GM12878 (cell line): Measurements from ENCODE around the gene MRPS5. TPM values are rescaled to one million over a fixed set of nuclear protein-coding genes. Genes with fewer than 3 reads are reported as not detected.
A peak's percentile ranks its signal among the peaks of the same experiment; 100 is the strongest.

Experiments
- BACH1 ChIP-seq: fragments of 450-650 bp; IDR thresholded peaks from 2 replicates; pipeline ENCODE4 v1.6.1; 2017; ENCODE audit warnings: mild to moderate bottlenecking, borderline replicate concordance
- BRCA1 ChIP-seq: IDR thresholded peaks from 2 replicates; pipeline ENCODE4 v1.6.1; 2011; ENCODE audit warnings: low read depth, low read length, improper control_type of control experiment
- CBX3 ChIP-seq: fragments of 200-600 bp; sonication (generic); IDR thresholded peaks from 2 replicates; pipeline ENCODE4 v1.6.1; 2016; ENCODE audit warnings: low read depth, borderline replicate concordance
- ETV6 ChIP-seq, 2 experiments: fragments of 450-650 bp in 1 of 2; IDR thresholded peaks in 1 of 2; conservative IDR thresholded peaks in 1 of 2; 2 replicates each; pipeline ENCODE4 v1.6.1; 2014; ENCODE audit warnings: antibody characterized with exemption in 1 of 2, borderline replicate concordance in 1 of 2, low read depth in 1 of 2, mild to moderate bottlenecking in 1 of 2, moderate library complexity in 1 of 2
- FOXK2 ChIP-seq: fragments of 450-650 bp; IDR thresholded peaks from 2 replicates; pipeline ENCODE4 v1.6.1; 2017; ENCODE audit warnings: mild to moderate bottlenecking, moderate library complexity
- IKZF1 ChIP-seq: fragments of 450-650 bp; conservative IDR thresholded peaks from 2 replicates; pipeline ENCODE4 v1.6.1; 2017; ENCODE audit warnings: antibody characterized with exemption, mild to moderate bottlenecking
- JUND ChIP-seq: IDR thresholded peaks from 2 replicates; pipeline ENCODE4 v1.6.1; 2012; ENCODE audit warnings: low read depth, mild to moderate bottlenecking, low read length, improper control_type of control experiment, moderate library complexity
- MXI1 ChIP-seq: fragments of 150-350 bp; IDR thresholded peaks from 2 replicates; pipeline ENCODE4 v1.6.1; 2011; ENCODE audit warnings: low read depth, mild to moderate bottlenecking, inconsistent platforms, low read length, improper control_type of control experiment
- NBN ChIP-seq: fragments of 450-650 bp; IDR thresholded peaks from 2 replicates; pipeline ENCODE4 v1.6.1; 2016
- NFYB ChIP-seq: IDR thresholded peaks from 2 replicates; pipeline ENCODE4 v1.6.1; 2011; ENCODE audit warnings: low read depth, mild to moderate bottlenecking, low read length, improper control_type of control experiment, moderate library complexity; ENCODE audit not compliant: insufficient read depth
- NR2F1 ChIP-seq: fragments of 450-650 bp; conservative IDR thresholded peaks from 2 replicates; pipeline ENCODE4 v1.6.1; 2017; ENCODE audit warnings: mild to moderate bottlenecking
- POLR2AphosphoS2 ChIP-seq: IDR thresholded peaks from 2 replicates; pipeline ENCODE4 v1.6.1; 2011; ENCODE audit warnings: low read depth, mild to moderate bottlenecking, low read length, improper control_type of control experiment, moderate library complexity
- POU2F2 ChIP-seq: IDR thresholded peaks from 3 replicates; pipeline ENCODE4 v1.6.1; 2011; ENCODE audit warnings: low read depth, mild to moderate bottlenecking, low read length, borderline replicate concordance
- RAD51 ChIP-seq: fragments of 450-650 bp; IDR thresholded peaks from 2 replicates; pipeline ENCODE4 v1.6.1; 2016; ENCODE audit warnings: moderate library complexity, mild to moderate bottlenecking, inconsistent platforms
- RUNX3 ChIP-seq: IDR thresholded peaks from 2 replicates; pipeline ENCODE4 v1.6.1; 2012; ENCODE audit warnings: low read length, inconsistent platforms
- SRF ChIP-seq, 2 experiments: IDR thresholded peaks; 2 replicates each; pipeline ENCODE4 v1.6.1; 2011; ENCODE audit warnings: low read depth in 2 of 2, low read length in 2 of 2, mild to moderate bottlenecking in 1 of 2, moderate library complexity in 1 of 2
- SUPT20H ChIP-seq: IDR thresholded peaks from 2 replicates; pipeline ENCODE4 v1.6.1; 2011; ENCODE audit warnings: low read depth, mild to moderate bottlenecking, low read length, moderate library complexity, borderline replicate concordance; ENCODE audit not compliant: control insufficient read depth
- ZNF217 ChIP-seq: fragments of 450-650 bp; IDR thresholded peaks from 2 replicates; pipeline ENCODE4 v1.6.1; 2017; ENCODE audit warnings: antibody characterized with exemption, mild to moderate bottlenecking
- polyA plus RNA-seq, 11 experiments: library from polyadenylated mRNA; depleted of rRNA in 4 of 11; unstranded in 6 of 11; stranded (reverse) in 5 of 11; fragments of >200 nt; fragmentation: Nextera tagmentation in 4 of 11; fragmentation: Illumina TruSeq in 1 of 11; extraction: Ambion mirVana in 4 of 11; extraction: Trizol in 1 of 11; gene quantifications; 1 replicate in 1 of 11; 2 replicates in 10 of 11; pipeline versions ENCODE4 v1.2.1 to v1.2.3, GENCODE V29; 2011 to 2016; ENCODE audit warnings: inconsistent platforms in 2 of 11, missing spikeins in 2 of 11, low read depth in 1 of 11
- total RNA-seq, 4 experiments: library from RNA; depleted of rRNA in 3 of 4; stranded (reverse); fragments of >200 nt in 3 of 4; fragmentation: Illumina TruSeq in 1 of 4; extraction: Trizol in 1 of 4; gene quantifications; 2 replicates each; pipeline versions ENCODE4 v1.2.1 to v1.2.3, GENCODE V29; 2013 to 2021
- TF ChIP-seq, protein P1 (sequence below): fragments of 450-650 bp; IDR thresholded peaks from 2 replicates; pipeline ENCODE4 v1.6.1; 2016; ENCODE audit warnings: mild to moderate bottlenecking, moderate library complexity, borderline replicate concordance
- TF ChIP-seq, protein P2 (sequence below): fragments of 450-650 bp; conservative IDR thresholded peaks from 2 replicates; pipeline ENCODE4 v1.6.1; 2017; ENCODE audit warnings: mild to moderate bottlenecking, moderate library complexity
- TF ChIP-seq, protein P3 (sequence below): IDR thresholded peaks from 2 replicates; pipeline ENCODE4 v1.6.1; 2012; ENCODE audit warnings: low read depth, low read length, improper control_type of control experiment

Gene MRPS5
- total and polyA plus RNA-seq, 10 of the 15 experiments (the other 5 are each of a cell fraction or from before 2014, with no cell fraction given) = 54.8 to 93.0 (median 76.3) TPM

DNA sequence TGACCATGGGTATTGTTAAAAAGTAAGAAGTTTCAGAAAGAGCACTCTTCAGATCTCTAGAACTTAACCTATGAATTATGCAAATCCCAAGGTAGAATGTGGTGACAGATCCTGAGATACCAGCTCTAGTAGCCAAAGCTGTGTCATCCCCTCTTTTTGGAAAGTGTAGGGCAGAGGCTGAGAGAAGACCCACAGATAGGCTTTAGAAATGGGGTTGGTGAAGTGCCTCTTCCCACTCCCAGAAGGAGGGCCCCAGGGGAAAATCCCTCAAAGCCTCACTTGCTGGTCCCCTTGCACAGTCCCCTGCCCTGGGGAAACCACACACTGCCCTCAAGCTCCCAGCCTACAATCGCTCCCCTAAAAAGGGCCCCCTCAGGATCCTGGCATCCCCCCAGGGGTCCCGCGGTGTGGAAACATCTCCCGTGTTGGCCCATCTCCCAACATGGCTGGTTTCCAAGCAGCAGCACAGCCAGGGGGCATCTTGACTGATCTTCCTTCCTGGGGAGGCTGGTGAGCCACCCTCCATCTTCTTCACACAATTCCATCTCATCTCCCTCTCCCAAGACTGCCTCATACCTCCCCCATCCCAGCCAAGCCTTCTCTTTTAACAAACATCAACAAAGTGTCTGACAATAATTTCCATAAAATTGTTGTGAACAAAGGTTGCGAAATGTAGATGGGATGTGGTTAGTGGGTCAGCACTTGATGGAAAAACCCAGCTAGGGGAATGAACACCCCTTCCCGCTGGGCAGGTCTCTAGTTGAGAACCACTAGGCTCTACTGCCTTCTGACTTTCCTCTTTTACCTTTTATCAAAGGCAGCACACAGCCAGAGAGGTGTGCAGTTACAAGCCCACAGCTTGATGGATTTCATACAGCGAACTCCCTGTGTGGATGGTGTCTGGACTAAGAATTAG, 71.0 kb downstream of the MRPS5 start (continued):
- TF ChIP-seq, protein P1, sequence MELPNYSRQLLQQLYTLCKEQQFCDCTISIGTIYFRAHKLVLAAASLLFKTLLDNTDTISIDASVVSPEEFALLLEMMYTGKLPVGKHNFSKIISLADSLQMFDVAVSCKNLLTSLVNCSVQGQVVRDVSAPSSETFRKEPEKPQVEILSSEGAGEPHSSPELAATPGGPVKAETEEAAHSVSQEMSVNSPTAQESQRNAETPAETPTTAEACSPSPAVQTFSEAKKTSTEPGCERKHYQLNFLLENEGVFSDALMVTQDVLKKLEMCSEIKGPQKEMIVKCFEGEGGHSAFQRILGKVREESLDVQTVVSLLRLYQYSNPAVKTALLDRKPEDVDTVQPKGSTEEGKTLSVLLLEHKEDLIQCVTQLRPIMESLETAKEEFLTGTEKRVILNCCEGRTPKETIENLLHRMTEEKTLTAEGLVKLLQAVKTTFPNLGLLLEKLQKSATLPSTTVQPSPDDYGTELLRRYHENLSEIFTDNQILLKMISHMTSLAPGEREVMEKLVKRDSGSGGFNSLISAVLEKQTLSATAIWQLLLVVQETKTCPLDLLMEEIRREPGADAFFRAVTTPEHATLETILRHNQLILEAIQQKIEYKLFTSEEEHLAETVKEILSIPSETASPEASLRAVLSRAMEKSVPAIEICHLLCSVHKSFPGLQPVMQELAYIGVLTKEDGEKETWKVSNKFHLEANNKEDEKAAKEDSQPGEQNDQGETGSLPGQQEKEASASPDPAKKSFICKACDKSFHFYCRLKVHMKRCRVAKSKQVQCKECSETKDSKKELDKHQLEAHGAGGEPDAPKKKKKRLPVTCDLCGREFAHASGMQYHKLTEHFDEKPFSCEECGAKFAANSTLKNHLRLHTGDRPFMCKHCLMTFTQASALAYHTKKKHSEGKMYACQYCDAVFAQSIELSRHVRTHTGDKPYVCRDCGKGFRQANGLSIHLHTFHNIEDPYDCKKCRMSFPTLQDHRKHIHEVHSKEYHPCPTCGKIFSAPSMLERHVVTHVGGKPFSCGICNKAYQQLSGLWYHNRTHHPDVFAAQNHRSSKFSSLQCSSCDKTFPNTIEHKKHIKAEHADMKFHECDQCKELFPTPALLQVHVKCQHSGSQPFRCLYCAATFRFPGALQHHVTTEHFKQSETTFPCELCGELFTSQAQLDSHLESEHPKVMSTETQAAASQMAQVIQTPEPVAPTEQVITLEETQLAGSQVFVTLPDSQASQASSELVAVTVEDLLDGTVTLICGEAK = no peak
- TF ChIP-seq, protein P2, sequence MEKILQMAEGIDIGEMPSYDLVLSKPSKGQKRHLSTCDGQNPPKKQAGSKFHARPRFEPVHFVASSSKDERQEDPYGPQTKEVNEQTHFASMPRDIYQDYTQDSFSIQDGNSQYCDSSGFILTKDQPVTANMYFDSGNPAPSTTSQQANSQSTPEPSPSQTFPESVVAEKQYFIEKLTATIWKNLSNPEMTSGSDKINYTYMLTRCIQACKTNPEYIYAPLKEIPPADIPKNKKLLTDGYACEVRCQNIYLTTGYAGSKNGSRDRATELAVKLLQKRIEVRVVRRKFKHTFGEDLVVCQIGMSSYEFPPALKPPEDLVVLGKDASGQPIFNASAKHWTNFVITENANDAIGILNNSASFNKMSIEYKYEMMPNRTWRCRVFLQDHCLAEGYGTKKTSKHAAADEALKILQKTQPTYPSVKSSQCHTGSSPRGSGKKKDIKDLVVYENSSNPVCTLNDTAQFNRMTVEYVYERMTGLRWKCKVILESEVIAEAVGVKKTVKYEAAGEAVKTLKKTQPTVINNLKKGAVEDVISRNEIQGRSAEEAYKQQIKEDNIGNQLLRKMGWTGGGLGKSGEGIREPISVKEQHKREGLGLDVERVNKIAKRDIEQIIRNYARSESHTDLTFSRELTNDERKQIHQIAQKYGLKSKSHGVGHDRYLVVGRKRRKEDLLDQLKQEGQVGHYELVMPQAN = no peak
- peak; percentile 81; the same call in 2 of the 3 replicates for TF ChIP-seq POU2F2
- TF ChIP-seq SUPT20H = no peak
- no peak for TF ChIP-seq NFYB
- TF ChIP-seq BRCA1 = no peak
- TF ChIP-seq IKZF1 = 0 out of 2 replicates have a peak, but pooled peaks have one; percentile 36
- no peak for TF ChIP-seq FOXK2
- TF ChIP-seq, protein P3, sequence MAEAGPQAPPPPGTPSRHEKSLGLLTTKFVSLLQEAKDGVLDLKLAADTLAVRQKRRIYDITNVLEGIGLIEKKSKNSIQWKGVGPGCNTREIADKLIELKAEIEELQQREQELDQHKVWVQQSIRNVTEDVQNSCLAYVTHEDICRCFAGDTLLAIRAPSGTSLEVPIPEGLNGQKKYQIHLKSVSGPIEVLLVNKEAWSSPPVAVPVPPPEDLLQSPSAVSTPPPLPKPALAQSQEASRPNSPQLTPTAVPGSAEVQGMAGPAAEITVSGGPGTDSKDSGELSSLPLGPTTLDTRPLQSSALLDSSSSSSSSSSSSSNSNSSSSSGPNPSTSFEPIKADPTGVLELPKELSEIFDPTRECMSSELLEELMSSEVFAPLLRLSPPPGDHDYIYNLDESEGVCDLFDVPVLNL = no peak
- TF ChIP-seq MXI1 = no peak
- no peak for TF ChIP-seq NBN
- TF ChIP-seq SRF (IDR thresholded peaks at IDR 0.05; ENCODE audit: low read depth in 2 of 2, low read length in 2 of 2) = no peak
- no peak for TF ChIP-seq BACH1
- no peak for TF ChIP-seq CBX3
- TF ChIP-seq RAD51 = no peak
- 0 out of 2 replicates have a peak, but pooled peaks have one; percentile 16 for TF ChIP-seq NR2F1
- TF ChIP-seq JUND = no peak
- no peak for TF ChIP-seq ETV6 (conservative IDR thresholded peaks at IDR 0.05 in 1 of 2, IDR thresholded peaks at IDR 0.05 in 1 of 2; ENCODE audit: borderline replicate concordance in 1 of 2, low read depth in 1 of 2)
- TF ChIP-seq ZNF217 = no peak
- no peak for TF ChIP-seq POLR2AphosphoS2
- peak; percentile 32 for TF ChIP-seq RUNX3
